Gastroesophageal sphincter (tissue), 3 donors: Measurements from ENCODE around the gene TCEAL2.
"Not testable (repeated sequence)": the region's sequence is repeated elsewhere in the genome, so short reads cannot be mapped to it uniquely, and the experiment has no call there.

Experiments
- CTCF ChIP-seq, 4 experiments: fragments of 200-600 bp in 2 of 4; fragments of 450-650 bp in 2 of 4; sonication (generic) in 1 of 4; IDR thresholded peaks; one replicate each; pipeline ENCODE4 v1.5.1; 2017 to 2019; ENCODE audit warnings: antibody characterized with exemption in 4 of 4, mild to moderate bottlenecking in 2 of 4, moderate library complexity in 2 of 4
- EP300 ChIP-seq: sonication (generic); formaldehyde crosslinking; IDR thresholded peaks from one replicate; pipeline ENCODE4 v1.6.1; 2017; ENCODE audit warnings: antibody characterized with exemption, mild to moderate bottlenecking

DNA sequence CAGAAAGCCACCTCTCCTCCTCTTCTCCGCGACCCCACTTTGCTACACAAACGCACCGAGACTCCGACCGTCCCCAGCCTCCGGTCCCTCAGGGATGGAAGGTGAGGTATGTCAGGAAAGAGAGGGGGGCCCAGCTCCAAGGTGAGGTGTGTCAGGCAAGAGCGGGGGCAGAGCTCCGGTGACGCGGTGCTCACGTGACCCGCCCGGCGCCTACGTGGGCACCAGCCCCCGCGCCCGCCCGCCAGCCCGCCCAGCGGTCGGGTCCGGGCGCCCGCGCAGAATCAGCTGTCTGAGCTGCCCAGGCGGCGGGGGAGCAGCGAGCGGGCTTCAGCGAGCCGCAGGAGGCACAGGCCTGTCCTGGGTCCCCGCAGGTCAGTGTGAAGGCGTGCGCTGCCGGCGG, at the start of gene TCEAL2:
- not testable (repeated sequence) for TF ChIP-seq CTCF (IDR thresholded peaks at IDR 0.05); EP300
